Cardiac muscle cell (in vitro differentiated cells and primary cell): Measurements from ENCODE around the gene PTPRD. TPM values are rescaled to one million over a fixed set of nuclear protein-coding genes. Genes with fewer than 3 reads are reported as not detected.
A peak's percentile ranks its signal among the peaks of the same experiment; 100 is the strongest.
"Not testable (repeated sequence)": the region's sequence is repeated elsewhere in the genome, so short reads cannot be mapped to it uniquely, and the experiment has no call there.

Source experiments
- DNase-seq, 2 donors: peaks; one replicate each; pipeline versions ENCODE4 v3.0.0 to v3.0.0-alpha.2; 2010 to 2017; ENCODE audit warnings: low read depth in 1 of 2, low spot score in 1 of 2
- H3K27ac ChIP-seq: fragments of 200-600 bp; sonication (generic); 2 replicates; pipeline ENCODE4 v1.5.1; 2016
- H3K27me3 ChIP-seq: fragments of 200-600 bp; sonication (generic); 2 replicates; pipeline ENCODE4 v1.6.0; 2016; ENCODE audit warnings: control low read depth
- H3K36me3 ChIP-seq: fragments of 200-600 bp; sonication (generic); 2 replicates; pipeline ENCODE4 v1.5.1; 2016; ENCODE audit warnings: control low read depth
- H3K4me1 ChIP-seq: fragments of 200-600 bp; sonication (generic); 2 replicates; pipeline ENCODE4 v1.8.1; 2017; ENCODE audit warnings: low read depth, mild to moderate bottlenecking, mixed run types
- H3K4me3 ChIP-seq: fragments of 200-600 bp; sonication (generic); 2 replicates; pipeline ENCODE4 v1.5.1; 2016; ENCODE audit warnings: mild to moderate bottlenecking
- H3K9me3 ChIP-seq: fragments of 200-600 bp; sonication (generic); 2 replicates; pipeline ENCODE4 v1.5.1; 2017; ENCODE audit warnings: low read depth, mild to moderate bottlenecking, control low read depth
- CTCF ChIP-seq: IDR thresholded peaks from 2 replicates; pipeline ENCODE4 v1.5.1; 2012; ENCODE audit warnings: low read depth, mild to moderate bottlenecking, low read length
- polyA plus RNA-seq: library from polyadenylated mRNA; unstranded; fragments of >200 nt; fragmentation: Nextera tagmentation; extraction: Ambion mirVana; gene quantifications from 2 replicates; pipeline ENCODE4 v1.2.1, GENCODE V29; 2016
- total RNA-seq: library from RNA; depleted of rRNA; stranded (reverse); fragments of >200 nt; gene quantifications from 2 replicates; pipeline ENCODE4 v1.2.3, GENCODE V29; 2016

The PTPRD gene
- total and polyA plus RNA-seq, 2 experiments from 2014 or later, result 37.0 to 287 TPM

DNA sequence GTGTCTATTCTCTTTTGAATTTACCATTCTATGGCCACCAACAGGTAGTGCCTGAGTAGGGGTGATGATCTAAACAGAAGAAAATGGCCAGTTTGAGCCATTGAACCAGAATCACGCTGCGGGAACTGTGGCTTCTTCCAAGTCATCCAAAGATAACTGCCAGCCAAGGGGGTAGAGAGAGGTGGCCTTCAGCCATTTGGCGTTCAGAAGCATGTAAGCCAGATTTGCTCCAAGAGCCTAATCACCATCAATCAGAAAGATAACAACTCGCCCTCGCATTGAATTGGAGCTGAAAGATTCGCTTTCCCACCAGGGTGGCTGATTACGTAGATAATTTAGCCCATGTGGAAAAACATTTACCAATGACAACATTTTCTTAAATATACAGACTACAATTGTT, 1510.5 kb downstream of the PTPRD start:
- no peak for DNase-seq
- no peak for TF ChIP-seq CTCF

DNA sequence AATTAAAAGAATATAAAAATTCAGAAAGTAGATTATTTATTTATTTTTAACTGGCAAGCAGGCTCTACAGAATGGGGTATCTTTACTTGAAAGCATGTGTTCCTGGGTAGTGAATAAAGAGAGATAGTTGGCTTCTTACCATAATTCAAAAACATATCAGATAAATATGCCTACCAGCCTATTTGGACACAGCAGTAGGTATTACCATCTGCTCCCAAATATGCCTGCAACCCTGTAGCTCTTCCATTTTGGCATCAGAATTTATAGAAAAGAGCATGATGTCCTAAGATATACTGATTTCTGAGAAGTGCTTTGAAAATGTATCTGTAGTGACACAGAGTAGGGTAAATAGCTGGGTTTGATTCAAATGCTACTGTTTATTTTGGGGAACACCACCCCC, 1512.7 kb downstream of the PTPRD start:
- H3K4me1 ChIP-seq, result no peaks in the 10 kb centered on the region
- H3K27ac ChIP-seq, result no peak overlapping the region
- no peak overlapping the region for H3K4me3 ChIP-seq
- H3K36me3 ChIP-seq, result no peaks in the 10 kb centered on the region
- TF ChIP-seq CTCF, result no peak
- no peaks in the 10 kb centered on the region for H3K9me3 ChIP-seq
- no peaks in the 10 kb centered on the region for H3K27me3 ChIP-seq
- DNase-seq, result no peak

More for the DNA sequence above, 1510.5 kb downstream of the PTPRD start:
- Histone ChIP-seq H3K27ac (no peak overlapping the region), H3K36me3 (no peaks in the 10 kb centered on the region), H3K9me3 (no peaks in the 10 kb centered on the region), H3K4me1 (no peaks in the 10 kb centered on the region), H3K27me3 (no peaks in the 10 kb centered on the region), H3K4me3 (no peak overlapping the region)

- no peak overlapping the region for H3K4me3 ChIP-seq
- H3K36me3 ChIP-seq, result no peaks in the 10 kb centered on the region
- no peak overlapping the region for H3K27ac ChIP-seq
- no peaks in the 10 kb centered on the region for H3K27me3 ChIP-seq
- no peaks in the 10 kb centered on the region for H3K4me1 ChIP-seq
- DNase-seq, result no peak
- H3K9me3 ChIP-seq, result no peaks in the 10 kb centered on the region
- TF ChIP-seq CTCF, result no peak
Observed at GRCh38 chr9:9099646-9100045, 1513.2 kb downstream of the PTPRD start.

DNA sequence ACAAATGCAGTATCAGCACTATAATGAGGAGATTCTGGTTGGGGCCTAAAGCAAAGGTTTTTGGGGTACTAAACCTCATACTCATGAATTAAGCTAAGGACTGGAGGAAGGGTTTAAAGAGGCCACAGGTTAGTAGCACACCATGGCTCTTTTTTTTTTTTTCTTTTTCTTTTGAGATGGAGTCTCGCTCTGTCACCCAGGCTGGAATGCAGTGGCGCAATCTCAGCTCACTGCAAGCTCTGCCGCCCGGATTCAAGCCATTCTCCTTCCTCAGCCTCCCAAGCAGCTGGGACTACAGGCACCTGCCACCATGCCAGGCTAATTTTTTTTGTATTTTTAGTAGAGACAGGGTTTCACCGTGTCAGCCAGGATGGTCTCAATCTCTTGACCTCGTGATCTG, 1515.5 kb downstream of the PTPRD start:
- DNase-seq, H3K36me3 ChIP-seq, H3K4me1 ChIP-seq, H3K4me3 ChIP-seq, H3K27me3 ChIP-seq, H3K9me3 ChIP-seq, H3K27ac ChIP-seq: not testable (repeated sequence)

DNA sequence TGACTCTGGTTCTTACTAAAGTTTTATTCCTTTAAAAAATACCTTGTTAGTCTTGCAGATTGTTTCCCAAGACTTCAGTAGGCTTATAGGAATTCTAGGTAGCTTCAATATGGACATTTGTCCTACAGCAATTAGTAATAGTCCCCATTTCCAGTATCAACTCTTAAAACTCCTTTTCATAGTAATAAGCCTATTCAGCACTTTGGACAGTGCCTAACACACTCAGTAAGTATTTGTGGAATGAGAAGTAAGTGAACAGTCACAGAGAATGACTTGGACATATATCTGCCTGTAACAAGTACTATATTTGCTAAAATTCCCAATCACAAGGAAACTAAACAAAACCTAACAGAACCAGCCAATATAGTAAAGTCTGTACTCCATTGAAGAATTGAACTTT, 1521.4 kb downstream of the PTPRD start:
- DNase-seq, result peak in 1 of 2 donors; percentile 67
- no peaks in the 10 kb centered on the region for H3K36me3 ChIP-seq
- no peak overlapping the region for H3K27ac ChIP-seq
- no peak for TF ChIP-seq CTCF
- H3K4me3 ChIP-seq, result no peak overlapping the region
- no peaks in the 10 kb centered on the region for H3K4me1 ChIP-seq
- no peaks in the 10 kb centered on the region for H3K27me3 ChIP-seq
- H3K9me3 ChIP-seq, result no peaks in the 10 kb centered on the region

DNA sequence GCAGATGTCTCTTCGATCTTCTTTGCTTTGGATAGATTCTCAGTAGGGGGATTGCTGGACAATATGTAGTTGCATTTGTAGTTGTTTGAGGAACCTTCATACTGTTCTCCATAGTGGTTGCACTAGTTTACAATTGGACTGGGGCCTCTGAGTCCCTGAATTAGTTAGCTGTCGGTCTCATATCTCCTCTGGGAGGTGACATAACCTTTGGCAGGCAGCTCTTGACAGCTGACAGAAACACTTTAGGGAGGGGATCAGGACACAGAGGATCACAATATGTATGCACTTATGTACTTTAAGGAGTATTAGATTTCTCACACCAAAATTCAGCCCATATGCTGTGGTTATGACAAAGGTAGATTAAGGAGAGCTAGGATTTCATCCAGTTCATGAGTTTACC, 1533.3 kb downstream of the PTPRD start:
- no peak overlapping the region for H3K4me3 ChIP-seq
- H3K27ac ChIP-seq, result no peak overlapping the region
- no peaks in the 10 kb centered on the region for H3K9me3 ChIP-seq
- no peaks in the 10 kb centered on the region for H3K27me3 ChIP-seq
- no peaks in the 10 kb centered on the region for H3K36me3 ChIP-seq
- DNase-seq, result no peak
- TF ChIP-seq CTCF, result no peak
- H3K4me1 ChIP-seq, result peaks cover 6% of the 10 kb centered on the region
